CD4-positive, alpha-beta T cell treated with Interferon gamma for 1 hour (primary cell): ENCODE results near the gene AP4E1.
"Not testable (repeated sequence)": the region's sequence is repeated elsewhere in the genome, so short reads cannot be mapped to it uniquely, and the experiment has no call there.

Experiments used
- DNase-seq: peaks from one replicate; pipeline ENCODE4 v3.0.0-alpha.2; 2020

Gene AP4E1

DNA sequence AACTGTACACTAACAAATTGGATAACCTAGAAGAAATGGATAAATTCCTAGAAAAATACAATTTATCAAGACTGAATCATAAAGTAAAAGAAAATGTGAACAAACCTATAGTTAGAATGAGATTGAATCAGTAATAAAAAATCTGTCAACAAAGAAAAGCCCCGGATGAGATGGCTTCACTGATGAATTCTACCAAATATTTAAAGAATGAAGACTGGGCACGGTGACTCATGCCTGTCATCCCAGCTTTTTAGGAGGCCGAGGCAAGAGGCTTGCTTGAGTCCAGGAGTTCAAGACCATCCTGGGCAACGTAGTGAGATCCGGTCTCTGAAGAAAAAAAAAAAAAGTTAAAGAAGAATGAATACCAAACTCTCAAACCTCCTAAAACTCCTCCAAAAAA lies 17.7 kb upstream of the AP4E1 start:
- no peak for DNase-seq

- DNase-seq = no peak
Measured at GRCh38 chr15:50891159-50891558, 17.3 kb upstream of the AP4E1 start.

DNA sequence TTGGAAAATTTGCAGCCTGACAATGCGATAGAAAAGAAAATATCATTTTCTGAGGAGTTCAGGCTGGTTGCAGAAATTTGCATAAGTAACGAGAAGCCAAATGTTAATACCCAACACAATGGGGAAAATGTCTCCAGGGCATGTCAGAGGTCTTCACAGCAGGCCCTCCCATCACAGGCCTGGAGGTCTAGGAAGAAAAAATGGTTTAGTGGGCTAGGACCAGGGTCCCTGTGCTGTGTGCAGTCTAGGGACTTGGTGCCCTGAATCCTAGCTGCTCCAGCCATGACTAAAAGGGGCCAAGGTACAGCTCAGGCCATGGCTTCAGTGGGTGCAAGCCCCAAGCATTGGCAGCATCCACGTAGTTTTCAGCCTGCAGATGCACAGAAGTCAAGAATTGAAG lies 14.5 kb upstream of the AP4E1 start:
- DNase-seq = no peak

GRCh38 chr15:50901390-50901789 lies 7.1 kb upstream of the AP4E1 start:
- not testable (repeated sequence) for DNase-seq

GRCh38 chr15:50904211-50904610 lies 4.3 kb upstream of the AP4E1 start:
- DNase-seq = no peak

GRCh38 chr15:50905055-50905454 lies 3.4 kb upstream of the AP4E1 start:
- DNase-seq = no peak

DNA sequence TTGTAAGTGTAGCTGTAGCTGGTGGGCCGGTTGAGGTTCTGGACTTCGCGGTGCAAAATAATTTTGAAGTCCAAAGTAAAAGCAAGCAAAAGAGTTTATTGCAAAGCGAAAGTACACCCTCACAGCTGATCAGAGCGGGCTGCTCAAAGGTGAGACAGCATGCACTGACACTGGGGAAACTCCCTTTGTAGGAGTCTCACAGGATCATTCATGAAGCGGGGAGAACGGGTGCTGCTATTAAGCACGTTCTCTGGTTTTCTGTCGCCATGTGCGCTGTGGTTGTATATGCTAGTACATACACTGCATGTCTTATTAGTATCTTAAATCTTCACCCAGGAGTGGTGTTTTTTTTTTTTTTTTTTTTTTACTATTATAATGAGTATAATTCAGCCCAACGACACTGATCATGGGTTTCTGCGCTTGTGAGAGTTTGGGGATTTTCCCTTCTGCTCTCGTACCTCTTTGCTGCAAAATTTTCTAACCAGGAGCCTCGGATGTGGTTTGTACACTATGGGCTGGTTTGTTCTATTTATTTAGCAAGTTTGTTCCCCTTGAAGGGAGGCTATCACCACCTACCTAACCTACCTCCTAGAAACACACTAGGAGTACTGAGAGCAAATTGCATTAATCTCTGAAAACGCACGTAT lies 1.4 kb upstream of the AP4E1 start:
- peak; percentile 80 for DNase-seq

DNA sequence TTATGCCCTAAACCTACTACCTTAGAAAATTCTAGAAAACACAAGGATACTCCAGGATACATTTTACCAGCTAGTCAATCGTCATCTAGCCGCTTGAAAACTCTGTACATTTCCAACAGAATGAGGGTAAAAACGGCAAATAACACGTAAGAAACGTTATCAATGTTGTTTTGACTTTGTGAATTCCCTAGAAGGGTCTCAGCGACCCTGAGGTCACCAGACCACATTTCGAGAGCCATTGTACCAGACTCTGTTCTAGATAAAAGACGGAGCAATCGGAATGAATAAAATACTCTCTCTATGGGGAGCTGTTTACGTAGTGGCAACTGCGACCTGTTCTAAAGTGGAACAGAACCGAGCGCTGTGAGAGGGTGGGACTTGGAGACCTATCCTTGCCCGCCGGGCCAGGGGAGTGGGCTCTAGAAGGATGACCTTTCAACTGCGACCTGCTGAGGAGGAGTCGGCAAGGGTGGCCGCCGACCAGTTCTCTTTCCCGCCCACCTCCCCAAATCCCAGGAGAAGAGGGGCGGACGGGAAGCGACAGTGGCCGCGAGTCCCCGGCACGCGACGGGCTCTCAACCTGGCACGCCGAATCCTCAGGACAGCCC lies 778 bp upstream of the AP4E1 start:
- DNase-seq = peak; percentile 38

DNA sequence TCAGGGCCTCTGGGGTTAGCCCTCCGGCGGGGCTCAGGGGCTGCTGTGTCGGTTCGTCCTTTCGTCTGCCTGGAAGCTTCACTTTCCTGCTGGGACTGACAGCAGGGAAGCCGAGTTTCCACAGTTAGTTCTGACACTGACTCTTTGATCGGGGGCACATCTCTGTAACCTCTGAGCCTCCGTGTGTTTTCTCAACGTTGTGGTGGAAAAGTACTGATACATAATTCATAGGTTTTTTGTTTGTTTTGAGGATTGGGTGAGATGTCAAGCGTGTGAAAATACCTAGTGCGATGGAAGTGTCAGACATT lies 481 bp downstream of the AP4E1 start:
- no peak for DNase-seq

DNA sequence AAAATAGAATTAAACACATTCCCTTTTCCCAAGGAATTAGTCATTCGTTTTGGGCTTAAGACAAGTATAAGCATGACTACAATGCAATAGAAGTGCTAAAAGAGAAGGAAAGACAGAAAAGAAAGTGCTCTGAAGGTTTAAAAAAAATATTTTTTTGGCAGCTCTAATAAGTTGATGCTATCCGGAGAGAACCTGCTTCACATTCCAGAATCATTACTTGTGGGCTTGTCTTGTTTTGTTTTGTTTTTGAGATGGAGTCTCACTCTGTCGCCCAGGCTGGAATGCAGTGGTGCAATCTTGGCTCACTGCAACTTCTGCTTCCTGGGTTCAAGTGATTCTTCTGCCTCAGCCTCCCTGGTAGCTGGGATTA lies 1.9 kb downstream of the AP4E1 start:
- DNase-seq = not testable (repeated sequence)

DNA sequence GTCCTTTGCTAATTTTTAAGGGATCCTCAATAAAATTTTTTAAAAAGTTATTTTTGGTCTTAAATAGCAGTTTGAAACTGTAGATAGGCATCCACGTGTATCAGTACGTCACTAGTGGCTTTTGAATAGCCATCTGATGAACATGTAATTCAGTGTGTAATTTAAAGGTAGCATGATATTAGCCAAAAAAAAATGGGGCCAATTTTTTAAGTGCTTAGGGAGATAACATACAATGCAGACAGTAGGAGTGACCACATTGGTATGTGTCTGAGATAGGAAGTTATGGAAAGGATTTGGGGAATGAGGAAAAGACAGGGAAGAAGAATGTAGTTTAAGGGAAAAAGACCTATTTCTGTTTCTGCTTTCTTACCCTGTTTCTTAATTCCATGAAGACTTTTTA lies 2.5 kb downstream of the AP4E1 start:
- DNase-seq = no peak

- DNase-seq = no peak
Measured at GRCh38 chr15:50911621-50912020, 3.1 kb downstream of the AP4E1 start.

DNA sequence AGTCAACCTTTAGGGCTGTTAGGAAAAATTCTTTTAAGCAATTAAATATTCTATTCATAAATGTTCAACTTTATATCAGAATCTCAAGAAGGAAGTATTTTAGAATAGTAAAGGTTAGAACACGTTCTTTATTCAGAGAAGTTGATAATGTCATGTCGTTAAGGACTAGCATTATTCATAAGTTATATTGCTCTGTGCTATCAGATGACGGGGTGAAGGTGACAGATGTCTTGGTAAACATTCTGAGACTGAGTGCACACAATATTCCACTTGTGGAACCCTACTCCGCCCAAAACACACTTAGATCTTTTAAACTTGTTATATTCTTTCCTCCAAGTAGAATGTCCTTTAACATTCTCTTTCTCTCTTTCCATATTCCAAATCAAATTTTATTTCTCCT lies 7.9 kb downstream of the AP4E1 start:
- DNase-seq = no peak

GRCh38 chr15:50919359-50919758 lies 10.9 kb downstream of the AP4E1 start:
- not testable (repeated sequence) for DNase-seq

GRCh38 chr15:50925281-50925680 lies 16.8 kb downstream of the AP4E1 start:
- DNase-seq = no peak

DNA sequence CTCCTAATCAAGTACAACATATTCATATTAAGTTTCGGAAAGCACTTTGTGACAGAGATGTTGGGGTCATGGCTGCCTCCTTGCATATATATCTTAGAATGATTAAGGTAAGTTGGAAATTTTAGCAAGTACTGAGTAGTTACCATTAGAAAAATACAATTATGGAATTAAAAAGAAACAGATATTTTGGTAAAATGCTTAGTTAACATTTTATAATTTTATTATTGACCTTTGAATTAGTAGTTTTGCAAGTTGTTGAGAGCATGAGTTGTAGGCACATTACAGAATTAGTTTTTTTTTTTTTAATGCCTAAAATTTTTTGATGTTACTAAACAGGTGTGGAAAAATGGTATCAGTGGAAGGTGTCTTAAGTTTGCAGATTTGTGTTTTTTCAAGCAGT lies 20.6 kb downstream of the AP4E1 start:
- no peak for DNase-seq

DNA sequence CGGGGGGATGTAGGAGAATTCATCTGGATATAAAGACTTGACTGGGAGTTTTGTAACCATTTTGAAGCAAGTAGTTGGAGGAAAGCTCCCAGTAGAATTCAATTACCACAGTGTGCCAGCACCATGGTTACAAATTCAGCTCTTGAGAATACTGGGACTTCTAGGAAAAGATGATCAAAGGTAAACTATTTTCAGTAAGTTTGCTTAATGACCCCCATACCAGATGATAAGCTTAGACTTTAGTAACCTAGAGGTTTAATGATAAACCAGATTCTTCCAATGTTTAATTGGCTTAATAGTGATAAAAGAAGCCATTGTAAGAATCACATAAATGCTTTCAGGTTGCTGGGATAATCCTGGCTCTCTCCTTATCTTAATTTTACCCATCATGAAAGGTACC lies 22.3 kb downstream of the AP4E1 start:
- no peak for DNase-seq

GRCh38 chr15:50933341-50933740 lies 24.9 kb downstream of the AP4E1 start:
- DNase-seq = no peak

DNA sequence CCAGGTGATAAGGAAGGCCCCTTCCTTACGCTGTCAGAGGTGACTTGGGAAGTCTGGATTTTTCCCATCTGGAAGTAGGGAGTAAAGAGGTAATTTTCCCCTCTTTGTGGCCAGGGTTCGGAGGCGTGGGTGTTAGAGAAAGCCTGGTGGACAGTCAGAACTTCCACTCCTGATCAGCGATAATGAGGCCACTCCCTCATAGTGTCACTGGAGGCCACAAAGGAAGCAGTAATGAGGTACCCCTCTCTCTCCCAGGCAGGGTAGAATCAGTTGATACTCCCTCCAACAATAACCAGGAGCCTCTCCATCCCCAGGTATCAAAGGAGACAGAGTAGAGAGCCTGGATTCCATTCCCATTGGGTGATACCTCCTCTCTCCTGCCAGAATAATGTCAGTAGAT lies 30.0 kb downstream of the AP4E1 start:
- DNase-seq = no peak

- DNase-seq = no peak
Measured at GRCh38 chr15:50939911-50940310, 31.4 kb downstream of the AP4E1 start.

GRCh38 chr15:50940506-50940905 lies 32.0 kb downstream of the AP4E1 start:
- no peak for DNase-seq

- no peak for DNase-seq
Measured at GRCh38 chr15:50943638-50944037, 35.2 kb downstream of the AP4E1 start.

- no peak for DNase-seq
Measured at GRCh38 chr15:50944672-50945071, 36.2 kb downstream of the AP4E1 start.

DNA sequence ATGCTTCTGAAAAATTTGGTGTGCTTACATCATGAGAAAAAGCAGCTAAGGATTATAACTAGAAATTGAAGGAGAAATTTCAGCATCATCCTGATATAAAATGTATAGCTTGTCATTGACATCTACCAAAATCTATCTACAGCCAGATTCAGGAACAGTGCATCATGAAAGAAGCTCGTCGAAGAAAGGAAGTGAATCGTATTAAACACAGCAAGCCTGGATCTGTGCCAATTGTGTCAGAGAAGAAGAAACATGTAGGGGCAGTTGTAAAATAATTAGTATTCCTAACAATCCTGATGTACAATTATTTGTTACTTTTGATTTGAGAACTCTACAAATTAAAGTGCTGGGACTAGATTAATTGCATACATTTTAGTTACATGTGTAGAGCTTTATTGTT lies 37.2 kb downstream of the AP4E1 start:
- no peak for DNase-seq

DNA sequence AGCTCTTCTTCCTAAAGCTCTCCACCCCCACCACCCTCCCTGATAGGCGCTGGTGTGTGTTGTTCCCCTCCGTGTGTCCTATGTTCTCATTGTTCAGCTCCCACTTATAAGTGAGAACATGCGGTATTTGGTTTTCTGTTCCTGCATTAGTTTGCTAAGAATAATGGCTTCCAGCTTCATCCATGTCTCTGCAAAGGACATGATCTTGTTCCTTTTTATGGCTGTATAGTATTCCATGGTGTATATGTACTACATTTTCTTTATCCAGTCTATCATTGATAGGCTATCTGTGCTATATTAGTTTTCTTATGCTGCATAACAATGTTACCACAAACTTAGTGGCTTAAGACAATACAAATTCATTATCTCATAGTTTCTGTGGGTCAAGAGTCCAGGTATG lies 42.3 kb downstream of the AP4E1 start:
- not testable (repeated sequence) for DNase-seq
